ENCODE data around the gene TPM4.

DNA sequence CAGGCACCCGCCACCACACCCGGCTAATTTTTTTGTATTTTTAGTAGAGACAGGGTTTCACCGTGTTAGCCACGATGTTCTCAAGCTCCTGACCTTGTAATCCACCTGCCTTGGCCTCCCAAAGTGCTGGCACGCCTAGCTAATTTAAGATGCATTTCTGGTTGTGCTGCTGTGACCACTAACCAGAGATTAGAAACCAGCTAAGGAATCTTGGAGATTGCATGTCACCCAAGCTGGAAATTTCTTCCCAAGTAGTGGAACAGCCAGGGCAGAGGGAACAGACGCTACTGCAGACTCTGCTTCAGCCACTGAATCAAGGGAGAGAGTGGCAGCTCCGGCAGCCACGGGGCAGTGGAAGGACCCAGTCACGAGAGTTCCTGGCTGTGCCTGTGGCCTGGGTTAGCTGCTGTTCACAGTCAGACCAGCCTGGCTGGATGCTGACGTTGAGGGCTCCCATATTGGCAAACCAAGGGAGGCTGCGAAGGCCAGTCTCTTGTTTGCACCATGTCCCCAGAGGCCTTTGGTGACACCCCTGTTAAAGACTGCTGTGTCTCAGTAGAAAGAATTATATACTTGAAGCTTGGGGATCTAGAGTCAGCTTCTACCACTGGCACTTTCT lies 7.9 kb downstream of the TPM4 start:
- TF ChIP-seq, protein P1, sequence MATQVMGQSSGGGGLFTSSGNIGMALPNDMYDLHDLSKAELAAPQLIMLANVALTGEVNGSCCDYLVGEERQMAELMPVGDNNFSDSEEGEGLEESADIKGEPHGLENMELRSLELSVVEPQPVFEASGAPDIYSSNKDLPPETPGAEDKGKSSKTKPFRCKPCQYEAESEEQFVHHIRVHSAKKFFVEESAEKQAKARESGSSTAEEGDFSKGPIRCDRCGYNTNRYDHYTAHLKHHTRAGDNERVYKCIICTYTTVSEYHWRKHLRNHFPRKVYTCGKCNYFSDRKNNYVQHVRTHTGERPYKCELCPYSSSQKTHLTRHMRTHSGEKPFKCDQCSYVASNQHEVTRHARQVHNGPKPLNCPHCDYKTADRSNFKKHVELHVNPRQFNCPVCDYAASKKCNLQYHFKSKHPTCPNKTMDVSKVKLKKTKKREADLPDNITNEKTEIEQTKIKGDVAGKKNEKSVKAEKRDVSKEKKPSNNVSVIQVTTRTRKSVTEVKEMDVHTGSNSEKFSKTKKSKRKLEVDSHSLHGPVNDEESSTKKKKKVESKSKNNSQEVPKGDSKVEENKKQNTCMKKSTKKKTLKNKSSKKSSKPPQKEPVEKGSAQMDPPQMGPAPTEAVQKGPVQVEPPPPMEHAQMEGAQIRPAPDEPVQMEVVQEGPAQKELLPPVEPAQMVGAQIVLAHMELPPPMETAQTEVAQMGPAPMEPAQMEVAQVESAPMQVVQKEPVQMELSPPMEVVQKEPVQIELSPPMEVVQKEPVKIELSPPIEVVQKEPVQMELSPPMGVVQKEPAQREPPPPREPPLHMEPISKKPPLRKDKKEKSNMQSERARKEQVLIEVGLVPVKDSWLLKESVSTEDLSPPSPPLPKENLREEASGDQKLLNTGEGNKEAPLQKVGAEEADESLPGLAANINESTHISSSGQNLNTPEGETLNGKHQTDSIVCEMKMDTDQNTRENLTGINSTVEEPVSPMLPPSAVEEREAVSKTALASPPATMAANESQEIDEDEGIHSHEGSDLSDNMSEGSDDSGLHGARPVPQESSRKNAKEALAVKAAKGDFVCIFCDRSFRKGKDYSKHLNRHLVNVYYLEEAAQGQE (IDR thresholded peaks at IDR 0.05; ENCODE audit: insufficient read depth in 1 of 2, low read depth in 2 of 2, low read length in 2 of 2): no peak
- TF ChIP-seq TAF1 (IDR thresholded peaks at IDR 0.05; ENCODE audit: borderline replicate concordance, insufficient read depth, low read length) (no peak), SIN3A (IDR thresholded peaks at IDR 0.05; ENCODE audit: borderline replicate concordance, insufficient read depth, low read length) (no peak), POLR2AphosphoS5 (IDR thresholded peaks at IDR 0.05; ENCODE audit: low read depth, low read length) (no peak)

Measured in PFSK-1 (cell line).